GM18858 (cell line): ENCODE measurements around the gene PC.
"Not testable (repeated sequence)": the region's sequence is repeated elsewhere in the genome, so short reads cannot be mapped to it uniquely, and the experiment has no call there.

Source experiments
- ATAC-seq: cut with Tn5 transposase; IDR thresholded peaks from one replicate; pipeline ENCODE4 v1.9.1; 2021; ENCODE audit not compliant: unreplicated experiment

PC gene, protein sequence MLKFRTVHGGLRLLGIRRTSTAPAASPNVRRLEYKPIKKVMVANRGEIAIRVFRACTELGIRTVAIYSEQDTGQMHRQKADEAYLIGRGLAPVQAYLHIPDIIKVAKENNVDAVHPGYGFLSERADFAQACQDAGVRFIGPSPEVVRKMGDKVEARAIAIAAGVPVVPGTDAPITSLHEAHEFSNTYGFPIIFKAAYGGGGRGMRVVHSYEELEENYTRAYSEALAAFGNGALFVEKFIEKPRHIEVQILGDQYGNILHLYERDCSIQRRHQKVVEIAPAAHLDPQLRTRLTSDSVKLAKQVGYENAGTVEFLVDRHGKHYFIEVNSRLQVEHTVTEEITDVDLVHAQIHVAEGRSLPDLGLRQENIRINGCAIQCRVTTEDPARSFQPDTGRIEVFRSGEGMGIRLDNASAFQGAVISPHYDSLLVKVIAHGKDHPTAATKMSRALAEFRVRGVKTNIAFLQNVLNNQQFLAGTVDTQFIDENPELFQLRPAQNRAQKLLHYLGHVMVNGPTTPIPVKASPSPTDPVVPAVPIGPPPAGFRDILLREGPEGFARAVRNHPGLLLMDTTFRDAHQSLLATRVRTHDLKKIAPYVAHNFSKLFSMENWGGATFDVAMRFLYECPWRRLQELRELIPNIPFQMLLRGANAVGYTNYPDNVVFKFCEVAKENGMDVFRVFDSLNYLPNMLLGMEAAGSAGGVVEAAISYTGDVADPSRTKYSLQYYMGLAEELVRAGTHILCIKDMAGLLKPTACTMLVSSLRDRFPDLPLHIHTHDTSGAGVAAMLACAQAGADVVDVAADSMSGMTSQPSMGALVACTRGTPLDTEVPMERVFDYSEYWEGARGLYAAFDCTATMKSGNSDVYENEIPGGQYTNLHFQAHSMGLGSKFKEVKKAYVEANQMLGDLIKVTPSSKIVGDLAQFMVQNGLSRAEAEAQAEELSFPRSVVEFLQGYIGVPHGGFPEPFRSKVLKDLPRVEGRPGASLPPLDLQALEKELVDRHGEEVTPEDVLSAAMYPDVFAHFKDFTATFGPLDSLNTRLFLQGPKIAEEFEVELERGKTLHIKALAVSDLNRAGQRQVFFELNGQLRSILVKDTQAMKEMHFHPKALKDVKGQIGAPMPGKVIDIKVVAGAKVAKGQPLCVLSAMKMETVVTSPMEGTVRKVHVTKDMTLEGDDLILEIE

DNA sequence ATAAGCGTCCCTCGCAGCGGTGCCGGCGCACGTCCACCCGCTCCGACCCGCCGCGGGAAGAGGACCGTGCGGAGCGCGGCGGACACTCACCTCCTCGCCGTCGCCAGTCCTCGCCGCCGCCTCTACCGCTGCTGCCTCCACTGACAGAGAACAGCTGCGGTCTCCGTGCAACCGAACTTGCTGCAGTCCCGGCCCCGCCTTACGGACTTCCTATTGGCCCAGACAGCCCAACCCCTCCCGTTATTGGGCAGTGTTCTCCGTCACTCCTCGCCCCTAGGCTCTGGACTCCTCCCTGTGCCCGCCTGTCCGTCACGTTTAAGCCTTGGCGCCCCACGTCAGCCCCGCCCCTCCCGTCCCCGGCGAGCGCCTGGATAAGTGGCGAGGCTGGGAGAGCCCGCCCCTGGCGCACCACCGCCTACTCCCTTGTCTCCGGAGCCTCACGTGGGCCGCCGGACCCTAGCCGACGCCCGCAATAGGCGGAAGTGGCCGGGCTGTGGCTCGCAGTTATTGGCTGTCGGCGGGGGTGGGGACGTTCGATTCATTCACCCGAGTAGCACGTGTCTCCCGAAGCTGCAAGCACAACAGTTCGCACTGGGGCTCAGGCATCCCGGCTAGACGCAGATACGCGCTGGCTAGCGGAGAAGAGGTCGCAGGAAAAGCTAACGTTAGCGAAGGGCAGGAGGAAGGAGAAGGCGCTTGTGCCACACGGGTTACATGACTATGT, at the start of gene PC:
TSS of gene PC (minus strand) at position 152 of the 724 bp plus-strand sequence. CDS start 86,224 bp downstream, outside the sequence.
- peak; percentile 79 for ATAC-seq

DNA sequence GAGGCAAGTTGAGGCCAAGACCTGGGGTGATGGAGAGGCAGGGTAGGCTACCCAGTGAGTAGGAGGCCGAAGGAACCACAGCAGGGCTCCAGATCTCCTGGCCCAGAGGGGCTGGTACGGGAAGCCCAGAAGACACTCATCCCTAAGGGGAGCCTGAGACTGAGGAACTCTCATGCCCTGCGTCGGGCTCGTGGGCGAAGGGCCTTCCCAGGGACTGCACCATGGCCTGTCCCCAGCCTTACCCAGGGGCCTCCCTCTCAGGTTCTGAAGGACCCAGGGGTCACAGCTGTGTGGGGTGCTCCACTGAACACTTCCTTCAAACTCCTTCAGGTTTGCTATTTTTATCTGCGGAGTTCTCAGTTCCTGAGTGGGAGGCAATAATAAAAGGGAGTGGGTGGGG, 48.9 kb upstream of the PC start:
- ATAC-seq, result no peak

- ATAC-seq, result no peak
These were observed 48.1 kb upstream of the PC start for GRCh38 chr11:67006029-67006884.

GRCh38 chr11:67005200-67005599, 47.0 kb upstream of the PC start:
- not testable (repeated sequence) for ATAC-seq

GRCh38 chr11:67002921-67003411, 44.8 kb upstream of the PC start:
- ATAC-seq, result no peak

GRCh38 chr11:67002297-67002913, 44.2 kb upstream of the PC start:
- ATAC-seq, result no peak

GRCh38 chr11:67001332-67001731, 43.1 kb upstream of the PC start:
- ATAC-seq, result no peak

DNA sequence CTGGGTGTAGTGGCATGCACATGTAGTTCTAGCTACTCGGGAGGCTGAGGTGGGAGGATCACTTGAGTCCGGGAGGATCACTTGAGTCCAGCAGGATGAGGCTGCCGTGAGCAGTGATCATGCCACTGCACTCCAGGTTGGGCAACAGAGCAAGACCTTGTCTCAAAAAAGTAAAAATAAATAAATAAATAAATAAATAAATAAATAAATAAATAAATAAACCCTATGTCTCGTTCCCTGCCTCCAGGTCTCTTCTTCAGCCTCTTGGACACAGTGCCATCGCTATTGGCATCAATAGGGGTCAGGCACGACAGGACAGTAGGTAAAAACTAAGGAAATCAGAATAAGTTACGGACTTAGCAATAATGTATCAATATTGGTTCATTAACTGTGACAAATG, 41.4 kb upstream of the PC start:
- no peak for ATAC-seq

DNA sequence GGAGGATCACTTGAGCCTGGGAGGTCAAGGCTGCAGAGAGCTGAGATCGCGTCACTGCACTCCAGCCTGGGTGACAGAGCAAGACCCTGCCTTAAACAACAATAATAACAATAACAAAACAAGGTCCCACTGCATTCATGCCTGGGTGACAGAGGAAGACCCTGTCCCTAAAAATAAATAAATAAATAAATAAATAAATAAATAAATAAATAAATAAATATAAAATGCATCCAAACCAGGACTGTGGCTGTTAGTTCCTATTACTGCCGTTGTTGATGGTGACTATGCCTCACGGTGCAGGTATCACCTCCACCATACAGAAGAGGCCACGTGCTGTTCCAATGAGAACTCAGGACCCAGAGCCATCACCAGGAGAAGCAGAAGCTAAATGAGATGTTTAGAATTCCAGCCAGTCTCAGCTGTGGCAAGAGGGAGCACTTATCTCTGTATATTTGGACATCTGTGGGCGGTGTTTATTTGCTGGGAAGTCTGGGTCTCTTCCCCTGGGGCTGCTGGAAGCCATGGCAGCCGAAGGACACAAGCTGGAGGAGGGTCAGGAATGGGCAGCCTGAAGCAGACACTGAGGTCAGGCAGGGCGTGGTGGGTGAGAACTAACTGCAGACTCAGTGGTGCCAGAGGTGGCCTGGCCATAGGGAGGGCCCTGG, 38.6 kb upstream of the PC start:
- no peak for ATAC-seq

GRCh38 chr11:66992041-66992440, 33.9 kb upstream of the PC start:
- ATAC-seq, result no peak

- ATAC-seq, result not testable (repeated sequence)
These were observed 31.2 kb upstream of the PC start for GRCh38 chr11:66989360-66989759.

GRCh38 chr11:66988741-66989140, 30.6 kb upstream of the PC start:
- ATAC-seq, result not testable (repeated sequence)

- no peak for ATAC-seq
These were observed 29.9 kb upstream of the PC start for GRCh38 chr11:66987924-66988637.

GRCh38 chr11:66987158-66987620, 29.0 kb upstream of the PC start:
- ATAC-seq, result no peak

DNA sequence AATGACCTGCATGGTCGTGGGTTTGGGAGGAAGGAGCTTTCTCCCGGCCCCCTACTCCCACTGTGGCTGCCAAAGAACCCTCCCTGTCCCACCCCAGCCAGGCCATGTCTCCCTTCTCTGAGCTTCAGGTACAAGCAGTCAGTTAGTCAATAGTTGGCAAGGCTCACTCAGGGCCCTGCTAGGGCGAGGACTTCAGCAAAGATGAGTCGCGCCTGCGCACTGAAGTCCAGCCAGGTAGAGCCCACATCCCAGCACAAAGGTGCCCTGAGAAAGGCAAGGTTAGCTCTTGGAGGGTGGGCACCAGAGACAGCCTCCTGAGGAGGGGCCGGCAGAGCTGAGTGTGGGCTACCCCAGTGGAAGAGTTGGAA, 28.0 kb upstream of the PC start:
- ATAC-seq, result no peak

DNA sequence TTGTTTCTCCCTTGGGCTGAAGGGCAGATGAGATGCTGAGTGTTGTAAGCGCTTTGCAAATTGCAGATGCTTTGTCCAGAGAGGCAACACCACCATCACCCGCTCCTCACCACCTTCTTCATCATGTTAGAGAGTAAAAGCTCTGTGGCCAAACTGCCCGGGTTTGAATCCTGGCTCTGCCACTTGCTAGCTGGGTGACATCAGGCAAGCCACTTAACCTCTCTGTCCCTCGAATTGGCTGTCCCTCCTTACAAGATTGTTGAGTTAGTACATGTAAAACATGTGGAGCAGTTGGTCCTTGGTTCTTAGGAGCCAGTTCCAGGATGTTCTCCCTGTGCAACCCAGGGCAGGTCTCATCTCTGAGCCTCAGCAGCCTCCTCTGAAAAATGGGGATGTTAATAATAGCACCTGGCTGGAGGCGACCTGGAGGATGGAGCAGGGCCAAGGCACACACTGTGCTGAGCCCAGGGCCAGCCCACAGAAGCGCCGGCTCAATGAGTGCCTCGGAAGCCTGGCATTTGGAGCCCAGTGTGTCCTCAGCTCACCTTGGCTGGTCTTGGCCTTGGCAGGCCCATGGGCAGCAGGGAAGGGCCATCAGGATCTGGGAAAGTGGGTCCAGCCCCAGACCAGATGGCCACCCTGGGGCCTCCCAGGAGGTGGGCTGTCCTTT, 27.5 kb upstream of the PC start:
- no peak for ATAC-seq

- ATAC-seq, result no peak
These were observed 25.2 kb upstream of the PC start for GRCh38 chr11:66983275-66983924.
